Peyer's patch (tissue), 4 donors: Measurements from ENCODE around the gene CDH4.

Experiments
- CTCF ChIP-seq, 6 experiments: fragments of 450-650 bp in 4 of 6; fragments of 200-600 bp in 2 of 6; sonication (generic) in 1 of 6; IDR thresholded peaks; one replicate each; pipeline ENCODE4 v1.5.1; 2017 to 2019; ENCODE audit warnings: antibody characterized with exemption in 6 of 6, mild to moderate bottlenecking in 3 of 6, moderate library complexity in 1 of 6
- POLR2A ChIP-seq, 2 donors: fragments of 450-650 bp; IDR thresholded peaks; one replicate each; pipeline ENCODE4 v1.5.1; 2017; ENCODE audit warnings: antibody characterized with exemption in 2 of 2, mild to moderate bottlenecking in 2 of 2, moderate library complexity in 2 of 2

- TF ChIP-seq POLR2A (IDR thresholded peaks at IDR 0.05) (no peak), CTCF (IDR thresholded peaks at IDR 0.05) (no peak)
Observed at GRCh38 chr20:61859767-61860166, 607.7 kb downstream of the CDH4 start.
